Lower leg skin (tissue), 4 donors: Measurements from ENCODE around the gene DDX24. TPM values are rescaled to one million over a fixed set of nuclear protein-coding genes. Genes with fewer than 3 reads are reported as not detected.

ENCODE experiments used
- DNase-seq, 2 donors: peaks; one replicate each; pipeline ENCODE4 v3.0.0-alpha.2; 2019; ENCODE audit warnings: low spot score in 2 of 2
- H3K4me3 ChIP-seq: fragments of 200-600 bp; sonication (generic); 2 replicates; pipeline ENCODE4 v1.5.1; 2017; ENCODE audit warnings: mild to moderate bottlenecking, low read depth; ENCODE audit not compliant: poor library complexity, severe bottlenecking
- CTCF ChIP-seq, 3 donors: fragments of 450-650 bp; IDR thresholded peaks; one replicate each; pipeline ENCODE4 v1.5.1; 2016; ENCODE audit warnings: antibody characterized with exemption in 3 of 3, mild to moderate bottlenecking in 3 of 3, moderate library complexity in 2 of 3
- POLR2A ChIP-seq, 2 donors: fragments of 450-650 bp; IDR thresholded peaks; one replicate each; pipeline ENCODE4 v1.6.1; 2016 to 2017; ENCODE audit warnings: antibody characterized with exemption in 2 of 2, mild to moderate bottlenecking in 1 of 2, moderate library complexity in 1 of 2
- WGBS, 2 donors: methylation state at CpG; one replicate each; pipeline ENCODE4 v1.1.5; 2018; 5-methylcytosine and 5-hydroxymethylcytosine counted together
- intact Hi-C: fragments of 100-400 bp; cut with DNase I; formaldehyde crosslinking; loops from one replicate; pipeline ENCODE4 v1.15.0; 2023; ENCODE audit warnings: low total_unique reads
- total RNA-seq, 4 donors: library from RNA; depleted of rRNA; stranded (reverse); fragments of >200 nt; gene quantifications; one replicate each; pipeline ENCODE4 v1.1.0, GENCODE V29; 2016

The DDX24 gene
- total RNA-seq, 4 donors from 2014 or later = 91.7 to 132 (median 102) TPM

DNA sequence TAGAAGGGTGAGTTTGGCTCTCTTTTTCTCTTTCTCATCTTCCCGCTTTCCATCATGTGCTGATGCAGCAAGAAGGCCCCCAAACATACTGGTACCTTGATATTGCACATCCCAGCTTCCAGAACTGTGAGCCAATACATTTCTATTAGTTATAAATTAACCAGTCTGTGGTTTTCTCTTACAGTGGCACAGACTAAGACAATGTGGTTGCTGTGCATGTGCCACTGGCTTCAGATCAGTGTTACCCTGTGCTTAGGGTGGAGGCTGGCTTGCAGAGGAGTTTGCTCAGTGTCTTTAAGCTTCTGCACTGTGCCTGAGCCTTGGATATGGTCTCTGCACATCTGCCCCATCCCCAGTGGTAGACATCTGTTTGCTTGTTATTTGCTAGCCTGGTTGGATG, 42.9 kb upstream of the DDX24 start:
- peak in 1 of 2 donors; percentile 13 for DNase-seq
- intact Hi-C loops = no loop called here
- WGBS, 2 donors = 94 to 100% methylated on average over 1 of the region's 1 CpG
- TF ChIP-seq POLR2A (IDR thresholded peaks at IDR 0.05) (no peak), CTCF (IDR thresholded peaks at IDR 0.05) (no peak)
- no peak overlapping the region for H3K4me3 ChIP-seq

DNA sequence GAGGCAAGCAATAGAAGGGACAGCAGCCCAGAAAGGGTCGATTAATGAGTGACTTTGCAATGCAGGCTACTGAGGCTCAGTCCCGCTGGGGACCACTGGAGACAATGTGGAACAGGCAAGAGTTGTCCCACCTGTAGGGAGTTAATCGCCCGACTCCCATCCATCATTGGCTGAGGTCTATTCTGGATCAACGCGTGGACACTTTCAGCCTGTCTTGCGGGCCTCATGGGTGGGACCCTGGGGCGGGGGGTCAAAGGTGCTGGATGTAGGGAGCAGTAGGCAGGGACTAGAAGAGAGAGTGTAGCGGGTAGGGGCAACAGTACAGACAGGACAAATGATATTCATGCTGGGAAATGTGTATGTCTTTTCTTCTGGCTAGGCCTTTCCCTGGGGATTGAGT, 42.3 kb upstream of the DDX24 start:
- 91 to 95% methylated on average over 9 of the region's 9 CpGs for WGBS, 2 donors
- peak in 1 of 2 donors; percentile 65 for DNase-seq
- no peak overlapping the region for H3K4me3 ChIP-seq
- TF ChIP-seq CTCF (IDR thresholded peaks at IDR 0.05) = no peak
- no peak for TF ChIP-seq POLR2A (IDR thresholded peaks at IDR 0.05)
- intact Hi-C loops = no loop called here

DNA sequence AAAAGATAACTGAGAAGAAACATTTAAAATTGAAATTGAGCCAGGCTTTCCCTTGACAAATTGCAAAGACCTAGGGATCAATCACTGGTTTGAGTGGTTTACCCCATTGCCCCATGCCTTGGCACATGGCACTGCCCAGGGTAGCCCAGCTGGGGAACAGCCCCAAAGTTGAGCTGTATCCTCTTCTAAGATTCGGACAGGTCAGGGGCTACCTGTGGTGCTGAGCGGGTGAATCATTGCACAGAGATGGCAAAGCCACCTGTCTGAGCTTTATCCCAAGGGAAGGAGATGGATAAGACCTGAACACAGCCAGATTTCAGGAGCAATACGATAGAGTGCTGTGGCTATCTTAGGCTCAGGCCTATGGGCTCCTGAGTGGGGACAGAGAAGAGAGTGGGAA, 41.4 kb upstream of the DDX24 start:
- no peak overlapping the region for H3K4me3 ChIP-seq
- peak in 1 of 2 donors; percentile 26 for DNase-seq
- 77 to 97% methylated on average over 3 of the region's 3 CpGs for WGBS, 2 donors
- intact Hi-C loops = no loop called here
- TF ChIP-seq POLR2A (IDR thresholded peaks at IDR 0.05) (no peak), CTCF (IDR thresholded peaks at IDR 0.05) (no peak)

DNA sequence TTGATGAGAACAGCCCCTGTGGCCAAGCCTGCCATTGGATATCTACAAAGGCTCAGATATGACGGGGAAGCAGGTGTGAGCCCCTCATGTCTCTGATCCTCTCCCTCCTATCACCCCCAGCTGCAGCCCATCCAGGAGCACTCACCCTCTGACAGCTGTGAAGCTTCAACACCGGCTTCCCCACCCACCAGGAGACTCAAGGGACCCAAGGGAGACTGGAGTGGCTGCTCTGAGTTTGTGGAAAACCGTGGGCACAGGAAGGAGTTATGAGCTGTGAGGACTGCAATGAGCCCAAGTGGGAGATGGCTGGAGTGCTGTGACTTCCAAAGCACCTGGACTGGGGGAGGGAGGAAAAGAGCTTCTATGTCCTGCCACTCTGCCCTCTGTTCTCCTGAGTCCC, 40.5 kb upstream of the DDX24 start:
- intact Hi-C loops = no loop called here
- peak in 1 of 2 donors; percentile 37 for DNase-seq
- no peak overlapping the region for H3K4me3 ChIP-seq
- 48 to 57% methylated on average over 3 of the region's 3 CpGs for WGBS, 2 donors
- no peak for TF ChIP-seq CTCF (IDR thresholded peaks at IDR 0.05)
- TF ChIP-seq POLR2A (IDR thresholded peaks at IDR 0.05) = no peak

DNA sequence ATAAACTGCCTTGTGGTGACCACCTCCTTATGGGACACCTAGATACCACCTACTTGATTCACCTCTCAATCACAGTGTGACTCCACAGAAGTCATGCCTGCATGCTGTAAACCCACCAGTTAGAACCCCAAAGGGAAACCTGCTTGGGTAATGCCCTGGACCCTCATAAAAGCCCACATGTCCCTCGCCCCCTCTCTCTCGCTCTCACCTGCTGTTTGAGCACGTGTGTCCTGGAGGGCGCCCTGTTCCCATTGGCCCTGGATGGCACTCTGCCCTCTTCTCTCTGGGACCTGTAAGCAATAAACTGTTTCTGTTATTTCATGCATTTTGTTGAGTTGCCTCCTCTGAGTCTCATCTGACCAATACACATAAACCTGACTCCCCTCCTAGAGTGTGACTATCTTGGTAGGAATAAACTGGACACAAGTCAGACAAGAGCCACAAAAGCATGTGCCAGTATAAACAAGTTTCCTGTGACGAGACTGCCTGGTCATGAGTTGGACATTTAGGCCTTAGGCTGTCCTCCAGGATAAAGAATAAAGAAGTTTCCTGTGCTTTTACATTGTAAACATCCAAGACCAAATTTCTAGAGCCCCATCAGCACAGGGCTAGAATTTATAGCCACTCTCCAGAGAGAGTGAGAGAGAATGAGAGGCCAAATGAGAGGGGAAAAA, 39.8 kb upstream of the DDX24 start:
- DNase-seq = peak in 1 of 2 donors; percentile 79
- H3K4me3 ChIP-seq = no peak overlapping the region
- WGBS, 2 donors = 83 to 89% methylated on average over 5 of the region's 5 CpGs
- intact Hi-C loops = no loop called here
- TF ChIP-seq POLR2A (IDR thresholded peaks at IDR 0.05) (no peak), CTCF (IDR thresholded peaks at IDR 0.05) (no peak)

GRCh38 chr14:94119071-94119470, 38.1 kb upstream of the DDX24 start:
- TF ChIP-seq CTCF (IDR thresholded peaks at IDR 0.05) = no peak
- no peak for TF ChIP-seq POLR2A (IDR thresholded peaks at IDR 0.05)
- intact Hi-C loops = no loop called here
- H3K4me3 ChIP-seq = no peak overlapping the region
- peak in 1 of 2 donors; percentile 69 for DNase-seq
